IMR-90 (cell line): Measurements from ENCODE around the gene RAD21L1. TPM values are rescaled to one million over a fixed set of nuclear protein-coding genes. Genes with fewer than 3 reads are reported as not detected.

Experiments
- ATAC-seq: fragments of 200-7000 bp; cut with Tn5 transposase; 2 replicates; pipeline ENCODE4 v1.9.1; 2020; ENCODE audit warnings: low read depth, mild to moderate bottlenecking, moderate library complexity
- BruUV-seq: library from RNA; stranded (reverse); fragments of 400-500 nt; replicated peaks from 2 replicates; lab custom pipeline; 2021; lab: Mats Ljungman, UMichigan
- CTCF ChIA-PET: fragments of 300-600 bp; formaldehyde crosslinking; extraction: SDS; loops from one replicate; lab custom pipeline; 2021; ENCODE audit warnings: antibody characterized with exemption; lab: Yijun Ruan, JAX
- POLR2A ChIA-PET: fragments of 300-600 bp; sonication (Branson Sonifier 250); formaldehyde crosslinking; loops from one replicate; lab custom pipeline; 2022; ENCODE audit warnings: antibody characterized with exemption; ENCODE audit not compliant: unreplicated experiment; lab: Charles Lee
- DNase-seq: peaks from one replicate; pipeline ENCODE4 v3.0.0; 2013
- H2AFZ ChIP-seq: replicated peaks from 2 replicates; pipeline ENCODE3; 2013; ENCODE audit warnings: low read length, mild to moderate bottlenecking; ENCODE audit not compliant: poor library complexity
- H2AK5ac ChIP-seq: 2 replicates; pipeline ENCODE4 v1.6.1; 2013; ENCODE audit warnings: low read depth, low read length, inconsistent platforms
- H2AK9ac ChIP-seq: replicated peaks from 2 replicates; pipeline ENCODE3; 2013; ENCODE audit warnings: mild to moderate bottlenecking, low read depth, low read length, moderate library complexity; ENCODE audit not compliant: poor library complexity
- H2BK120ac ChIP-seq: 2 replicates; pipeline ENCODE4 v1.6.1; 2013; ENCODE audit warnings: low read depth, low read length, inconsistent platforms
- H2BK15ac ChIP-seq: 3 replicates; pipeline ENCODE4 v1.6.1; 2013; ENCODE audit warnings: low read depth, low read length, inconsistent platforms
- H2BK20ac ChIP-seq: 2 replicates; pipeline ENCODE4 v1.6.1; 2013; ENCODE audit warnings: low read depth, mild to moderate bottlenecking, inconsistent platforms, low read length, moderate library complexity
- H2BK5ac ChIP-seq: 2 replicates; pipeline ENCODE4 v1.6.1; 2013; ENCODE audit warnings: mild to moderate bottlenecking, low read depth, low read length, inconsistent platforms; ENCODE audit not compliant: poor library complexity, severe bottlenecking
- H3K14ac ChIP-seq: replicated peaks from 2 replicates; pipeline ENCODE4 v1.6.1; 2013; ENCODE audit warnings: low read depth, low read length, inconsistent platforms
- H3K18ac ChIP-seq: 2 replicates; pipeline ENCODE4 v1.6.1; 2013; ENCODE audit warnings: low read depth, low read length, control low read depth
- H3K23ac ChIP-seq: 2 replicates; pipeline ENCODE4 v1.6.1; 2013; ENCODE audit warnings: low read depth, low read length, inconsistent platforms
- H3K27ac ChIP-seq: 2 replicates; pipeline ENCODE4 v1.5.1; 2013; ENCODE audit warnings: mild to moderate bottlenecking, control low read depth, low read length; ENCODE audit not compliant: insufficient read depth
- H3K27me3 ChIP-seq: 2 replicates; pipeline ENCODE4 v1.6.1; 2013; ENCODE audit warnings: low read length; ENCODE audit not compliant: control insufficient read depth, insufficient read depth
- H3K36me3 ChIP-seq: 2 replicates; pipeline ENCODE4 v1.6.1; 2013; ENCODE audit warnings: low read length, mixed read lengths; ENCODE audit not compliant: control insufficient read depth, insufficient read depth
- H3K4ac ChIP-seq: 2 replicates; pipeline ENCODE4 v1.6.1; 2013; ENCODE audit warnings: low read depth, low read length, inconsistent platforms
- H3K4me1 ChIP-seq: 2 replicates; pipeline ENCODE4 v1.6.1; 2013; ENCODE audit warnings: low read length, mixed read lengths; ENCODE audit not compliant: control insufficient read depth, insufficient read depth
- H3K4me2 ChIP-seq: 2 replicates; pipeline ENCODE4 v1.6.1; 2013; ENCODE audit warnings: low read depth, mild to moderate bottlenecking, control low read depth, low read length, moderate library complexity
- H3K4me3 ChIP-seq: 2 replicates; pipeline ENCODE4 v1.5.1; 2013; ENCODE audit warnings: low read depth, mild to moderate bottlenecking, control low read depth, low read length, moderate library complexity; ENCODE audit not compliant: insufficient read depth
- H3K56ac ChIP-seq: 2 replicates; pipeline ENCODE4 v1.6.1; 2013; ENCODE audit warnings: low read length, inconsistent platforms; ENCODE audit not compliant: insufficient read depth; ENCODE audit errors: extremely low read depth
- H3K79me1 ChIP-seq, 2 experiments: 2 replicates each; pipeline ENCODE4 v1.6.1; 2013; ENCODE audit warnings: low read length in 2 of 2, inconsistent platforms in 1 of 2, low read depth in 1 of 2
- H3K9ac ChIP-seq: 2 replicates; pipeline ENCODE4 v1.6.1; 2013; ENCODE audit warnings: low read depth, low read length, control low read depth
- H3K9me1 ChIP-seq: 2 replicates; pipeline ENCODE4 v1.6.1; 2013; ENCODE audit warnings: low read length, inconsistent platforms; ENCODE audit not compliant: insufficient read depth
- H3K9me3 ChIP-seq: 2 replicates; pipeline ENCODE4 v1.6.1; 2013; ENCODE audit warnings: low read length; ENCODE audit not compliant: control insufficient read depth, insufficient read depth
- H4K20me1 ChIP-seq: 2 replicates; pipeline ENCODE4 v1.6.1; 2013; ENCODE audit warnings: low read length, inconsistent platforms; ENCODE audit not compliant: insufficient read depth
- H4K5ac ChIP-seq: 2 replicates; pipeline ENCODE4 v1.6.1; 2013; ENCODE audit warnings: mild to moderate bottlenecking, low read depth, low read length, control low read depth
- H4K8ac ChIP-seq, 2 experiments: 2 replicates each; pipeline ENCODE4 v1.6.1; 2013; ENCODE audit warnings: low read depth in 2 of 2, low read length in 2 of 2, control low read depth in 1 of 2, inconsistent platforms in 1 of 2
- H4K91ac ChIP-seq: 2 replicates; pipeline ENCODE4 v1.6.1; 2013; ENCODE audit warnings: low read depth, low read length, inconsistent platforms; ENCODE audit not compliant: insufficient read depth
- MAFK ChIP-seq: IDR thresholded peaks from 2 replicates; pipeline ENCODE4 v1.6.1; 2012; ENCODE audit warnings: low read depth, low read length, improper control_type of control experiment
- MAZ ChIP-seq: IDR thresholded peaks from 2 replicates; pipeline ENCODE4 v1.6.1; 2012; ENCODE audit warnings: low read depth, mild to moderate bottlenecking, low read length, improper control_type of control experiment, moderate library complexity, borderline replicate concordance
- NFE2L2 ChIP-seq: fragments of 150-350 bp; IDR thresholded peaks from 2 replicates; pipeline ENCODE4 v1.6.1; 2016; ENCODE audit warnings: low read depth, mild to moderate bottlenecking, low read length
- WGBS, 2 experiments: methylation state at CpG; one replicate each; pipeline versions ENCODE4 v1.1.5 to v1.1.7; 2013; ENCODE audit warnings: missing lambda C conversion rate in 2 of 2; ENCODE audit not compliant: insufficient read length in 1 of 2; ENCODE audit errors: extremely low coverage in 2 of 2; 5-methylcytosine and 5-hydroxymethylcytosine counted together
- dilution Hi-C: fragments of 300-500 bp; cut with HindIII; formaldehyde crosslinking; loops from one replicate; pipeline ENCODE4 v1.14.3; 2018; ENCODE audit warnings: low sequenced_read_pairs; ENCODE audit not compliant: unreplicated experiment
- in situ Hi-C: fragments of 300-500 bp; cut with MboI; formaldehyde crosslinking; loops from 3 replicates; pipeline ENCODE4 v1.14.3; 2019; ENCODE audit warnings: low sequenced_read_pairs, inconsistent platforms, mixed read lengths
- intact Hi-C: fragments of 100-400 bp; cut with micrococcal nuclease; formaldehyde crosslinking; loops from 2 replicates; pipeline ENCODE4 v1.10.0; 2022
- polyA plus RNA-seq, 3 experiments: library from polyadenylated mRNA; depleted of rRNA; stranded (reverse); fragments of >200 nt; gene quantifications; 2 replicates each; pipeline ENCODE4 v1.2.3, GENCODE V29; 2012; ENCODE audit warnings: low replicate concordance in 1 of 3
- total RNA-seq: library from RNA; depleted of rRNA; stranded (reverse); fragments of >200 nt; gene quantifications from 2 replicates; pipeline ENCODE4 v1.2.3, GENCODE V29; 2012

Gene RAD21L1
- total and polyA plus RNA-seq, 2 of the 4 experiments (the other 2 are of a cell fraction): not detected

DNA sequence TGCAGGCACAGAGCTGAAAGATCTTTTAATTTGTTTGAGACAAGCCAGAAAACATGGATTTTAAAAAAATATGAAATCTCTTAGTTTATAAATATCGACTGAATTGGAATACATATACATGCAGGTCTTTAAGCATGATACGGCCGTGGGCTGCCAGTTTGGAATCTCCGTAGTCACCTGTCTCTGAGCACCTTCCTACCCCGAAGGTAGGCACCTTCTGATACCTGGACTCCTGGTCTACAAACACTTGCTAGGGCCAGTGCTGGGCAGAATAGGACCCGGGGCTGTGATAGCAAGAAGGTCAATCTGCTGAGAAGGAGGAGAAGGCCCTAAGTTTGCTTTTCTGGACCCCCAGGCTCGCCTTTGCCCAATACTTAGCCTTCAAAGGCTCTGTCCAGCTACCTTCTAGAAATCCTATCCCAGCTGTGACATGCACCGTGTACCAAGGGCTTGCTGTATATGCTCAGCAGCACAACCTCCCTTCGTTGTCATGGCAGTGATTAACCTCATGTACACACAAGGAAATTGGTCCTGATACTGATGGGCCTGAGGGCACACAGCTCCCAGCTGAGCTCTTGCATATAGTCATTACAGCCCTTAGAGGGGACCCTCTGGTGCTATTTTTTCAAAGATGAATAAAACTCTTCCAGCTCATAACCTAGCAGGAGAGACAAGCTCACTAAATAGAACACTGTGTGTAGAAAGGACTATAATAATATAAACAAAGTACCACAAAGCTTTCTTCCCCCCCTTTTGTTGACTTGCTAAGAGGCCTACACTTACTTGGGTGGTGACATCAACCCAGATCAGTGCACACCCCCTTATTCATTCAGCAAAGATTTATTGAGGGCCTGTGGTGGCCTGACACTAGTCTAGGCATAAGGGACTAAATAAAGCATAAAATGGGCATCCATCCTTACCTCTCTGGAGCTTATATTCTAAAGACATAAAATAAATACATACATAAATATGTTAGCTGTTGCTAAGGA, 58.0 kb downstream of the RAD21L1 start (continued):
- no peak for TF ChIP-seq MAFK
- TF ChIP-seq NFE2L2: no peak

DNA sequence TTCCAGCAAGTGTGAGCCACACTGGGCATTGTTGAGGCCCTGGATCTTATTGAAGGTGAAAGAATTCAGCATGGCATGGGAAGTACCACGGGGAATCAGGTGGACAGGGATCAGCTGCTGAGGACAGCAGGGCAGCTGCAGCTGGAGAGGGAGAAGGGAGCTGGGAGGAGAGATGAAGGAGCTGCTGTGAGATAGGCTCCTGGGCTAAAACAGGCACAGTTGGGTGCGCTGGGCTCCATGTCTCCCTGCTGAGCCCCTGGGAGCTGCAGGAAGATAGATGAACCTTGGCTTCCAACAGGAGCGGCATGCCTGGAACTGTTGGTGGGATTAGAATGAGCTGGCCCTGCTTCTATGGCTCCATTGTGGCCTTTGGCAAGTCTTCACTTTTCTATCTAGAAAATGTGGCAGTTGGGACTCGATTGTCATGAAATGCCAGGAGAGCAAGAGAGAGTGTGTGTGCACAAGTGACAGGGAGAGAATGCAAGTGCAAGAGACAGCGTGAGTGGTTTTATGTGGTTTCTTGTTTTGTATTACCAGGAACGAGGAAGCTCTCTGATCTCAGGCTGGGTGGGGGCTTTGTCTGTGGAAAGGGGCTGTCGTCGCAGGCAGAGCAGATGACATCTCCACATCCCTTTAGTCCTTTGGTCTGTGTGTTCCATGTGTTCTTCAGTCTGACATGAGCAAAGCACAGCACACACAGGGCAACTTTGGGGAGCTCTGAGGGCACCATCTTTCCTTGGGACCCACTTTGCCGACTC, 60.6 kb downstream of the RAD21L1 start:
- TF ChIP-seq NFE2L2: no peak
- TF ChIP-seq MAZ: no peak
- CTCF ChIA-PET: no interaction called here

More for the DNA sequence above, 60.6 kb downstream of the RAD21L1 start:
- H3K9me3 ChIP-seq: no peaks in the 10 kb centered on the region
- H2BK5ac ChIP-seq: no peak overlapping the region
- no peak overlapping the region for H2BK20ac ChIP-seq
- no peak overlapping the region for H3K23ac ChIP-seq
- H2BK15ac ChIP-seq: no peak overlapping the region
- dilution Hi-C loops: no loop called here
- no peak overlapping the region for H3K4me2 ChIP-seq
- BruUV-seq: no TSS peak
- no peak overlapping the region for H4K5ac ChIP-seq
- peaks cover 0 to 10% of the 10 kb centered on the region in 2 experiments; a peak in 2 of 4 replicates for H3K79me1 ChIP-seq
- no peak overlapping the region for H3K14ac ChIP-seq
- DNase-seq (no peak), ATAC-seq (no peak)
- H2AK9ac ChIP-seq: peak overlapping the region; percentile 28
- WGBS, 2 experiments: 64% methylated on average over 5 of the region's 9 CpGs; no CpG with 5 or more reads in 1 of the 2 experiments
- no peak overlapping the region for H3K4ac ChIP-seq
- no peaks in the 10 kb centered on the region for H3K36me3 ChIP-seq
- H2AK5ac ChIP-seq: no peak overlapping the region
- H3K9me1 ChIP-seq: peaks cover 9% of the 10 kb centered on the region
- POLR2A ChIA-PET: no interaction called here
- H4K8ac ChIP-seq: no peak overlapping the region
- H4K91ac ChIP-seq: no peak overlapping the region
- intact Hi-C loops: no loop called here
- in situ Hi-C loops: no loop called here
- no peak overlapping the region for H3K4me3 ChIP-seq
- H3K27ac ChIP-seq: no peak overlapping the region
- no peaks in the 10 kb centered on the region for H3K27me3 ChIP-seq
- no peak overlapping the region for H2AFZ ChIP-seq
- H3K4me1 ChIP-seq: peaks cover 2% of the 10 kb centered on the region; the same call in 1 of the 2 replicates
- no peak overlapping the region for H3K56ac ChIP-seq
- H2BK120ac ChIP-seq: no peak overlapping the region
- peaks cover 13% of the 10 kb centered on the region for H4K20me1 ChIP-seq
- no peak overlapping the region for H3K18ac ChIP-seq
- no peak overlapping the region for H3K9ac ChIP-seq
